ENCODE results near the gene SPDYE9. TPM values are rescaled to one million over a fixed set of nuclear protein-coding genes. Genes with fewer than 3 reads are reported as not detected.
"Not testable (repeated sequence)": the region's sequence is repeated elsewhere in the genome, so short reads cannot be mapped to it uniquely, and the experiment has no call there.

SPDYE9 gene, protein sequence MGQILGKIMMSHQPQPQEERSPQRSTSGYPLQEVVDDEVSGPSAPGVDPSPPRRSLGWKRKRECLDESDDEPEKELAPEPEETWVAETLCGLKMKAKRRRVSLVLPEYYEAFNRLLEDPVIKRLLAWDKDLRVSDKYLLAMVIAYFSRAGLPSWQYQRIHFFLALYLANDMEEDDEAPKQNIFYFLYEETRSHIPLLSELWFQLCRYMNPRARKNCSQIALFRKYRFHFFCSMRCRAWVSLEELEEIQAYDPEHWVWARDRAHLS
- not detected for total RNA-seq

GRCh38 chr7:73085938-73086337 is at the start of gene SPDYE9:
Gene SPDYE9 (minus strand): TSS chr7:73086038. CDS start chr7:73084238, 1,800 bp downstream.
- CTCF ChIA-PET: not testable (repeated sequence)

DNA sequence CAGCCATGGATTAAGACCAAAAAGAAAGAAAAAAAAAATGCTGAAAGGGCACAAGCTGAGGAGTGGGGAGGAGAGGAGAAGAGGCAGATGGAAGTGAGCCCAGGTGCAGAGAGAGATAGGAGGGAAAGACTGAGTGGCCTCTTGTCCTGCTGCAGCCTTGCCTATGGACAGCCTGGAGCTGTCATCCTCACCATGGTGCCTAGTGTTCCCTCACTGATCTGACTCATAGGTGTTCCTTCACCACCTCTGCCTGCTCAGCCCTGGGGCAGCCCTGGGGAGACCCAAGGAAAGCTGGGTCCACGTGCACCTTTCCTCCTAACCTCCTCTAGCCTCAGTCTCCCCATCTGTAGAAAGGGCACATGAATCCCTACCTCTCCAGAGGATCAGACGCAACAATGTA is 49.0 kb upstream of the SPDYE9 start:
- POLR2A ChIA-PET, CTCF ChIA-PET: not testable (repeated sequence)

More at GRCh38 chr7:73085938-73086337, at the start of gene SPDYE9:
- POLR2A ChIA-PET: not testable (repeated sequence)

DNA sequence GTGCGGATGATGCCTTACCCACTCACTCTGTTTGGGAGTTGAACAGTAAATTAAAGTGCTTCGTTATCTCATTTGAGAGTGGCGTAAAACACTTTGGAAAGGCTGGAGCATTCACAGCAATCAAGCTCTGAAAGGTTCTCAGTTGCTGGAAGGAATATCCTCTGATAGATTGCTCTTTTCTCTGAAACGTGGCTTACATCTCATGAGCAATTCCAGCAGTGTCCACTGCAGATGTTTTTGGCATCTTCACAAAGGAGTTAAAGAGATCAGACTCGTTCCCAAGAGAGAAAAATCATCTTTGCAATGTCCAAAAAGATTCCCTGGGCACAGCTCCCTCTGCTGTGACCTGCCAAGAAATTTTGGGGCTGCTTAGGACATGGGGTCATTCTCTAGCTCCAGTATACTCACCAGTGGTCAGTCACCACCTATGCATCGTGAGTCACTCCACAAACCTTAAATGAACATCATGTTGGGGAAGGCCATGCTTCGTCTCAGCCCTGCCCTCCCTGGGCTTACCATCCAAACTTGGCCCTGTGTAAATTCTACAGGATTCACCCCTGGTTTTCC is 46.9 kb upstream of the SPDYE9 start:
- CTCF ChIA-PET, POLR2A ChIA-PET: not testable (repeated sequence)

DNA sequence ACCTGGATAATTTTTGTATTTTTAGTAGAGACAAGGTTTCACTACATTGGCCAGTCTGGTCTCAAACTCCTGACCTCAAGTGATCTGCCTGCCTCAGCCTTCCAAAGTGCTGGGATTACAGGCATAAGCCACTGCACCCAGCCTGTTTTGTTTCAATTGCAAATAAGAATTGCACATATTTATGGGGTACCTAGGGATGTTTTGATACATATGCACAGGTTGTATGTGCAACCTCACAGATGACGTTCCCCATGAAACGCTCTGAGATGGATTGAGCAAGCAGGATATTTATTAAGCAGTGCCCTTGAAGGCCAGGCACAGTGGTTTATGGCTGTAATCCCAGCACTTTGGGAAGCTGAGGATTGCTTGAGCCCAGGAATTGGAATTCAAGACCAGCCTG is 44.8 kb upstream of the SPDYE9 start:
- POLR2A ChIA-PET: not testable (repeated sequence)

DNA sequence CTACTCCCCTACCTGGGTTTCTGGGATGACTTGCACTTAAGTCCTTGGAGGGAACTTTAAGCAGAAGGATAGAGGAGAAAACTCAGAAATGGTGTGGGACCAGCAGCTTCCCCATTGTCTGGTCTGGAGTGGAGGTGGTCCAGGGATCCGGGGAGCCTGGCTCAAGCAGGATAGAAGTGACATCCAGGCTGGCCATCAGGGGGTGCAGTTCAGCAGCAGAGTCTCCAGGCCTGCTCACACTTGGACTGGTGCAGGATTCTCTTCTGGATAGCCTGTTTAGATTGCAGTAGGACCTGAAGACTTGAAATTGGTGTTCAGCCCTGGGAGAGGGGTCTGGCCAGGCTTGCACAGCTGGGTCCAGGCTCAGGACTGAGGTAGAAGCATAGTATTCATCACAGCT is 38.3 kb upstream of the SPDYE9 start:
- POLR2A ChIA-PET, CTCF ChIA-PET: not testable (repeated sequence)

More for the DNA sequence above, 44.8 kb upstream of the SPDYE9 start:
- CTCF ChIA-PET: not testable (repeated sequence)

DNA sequence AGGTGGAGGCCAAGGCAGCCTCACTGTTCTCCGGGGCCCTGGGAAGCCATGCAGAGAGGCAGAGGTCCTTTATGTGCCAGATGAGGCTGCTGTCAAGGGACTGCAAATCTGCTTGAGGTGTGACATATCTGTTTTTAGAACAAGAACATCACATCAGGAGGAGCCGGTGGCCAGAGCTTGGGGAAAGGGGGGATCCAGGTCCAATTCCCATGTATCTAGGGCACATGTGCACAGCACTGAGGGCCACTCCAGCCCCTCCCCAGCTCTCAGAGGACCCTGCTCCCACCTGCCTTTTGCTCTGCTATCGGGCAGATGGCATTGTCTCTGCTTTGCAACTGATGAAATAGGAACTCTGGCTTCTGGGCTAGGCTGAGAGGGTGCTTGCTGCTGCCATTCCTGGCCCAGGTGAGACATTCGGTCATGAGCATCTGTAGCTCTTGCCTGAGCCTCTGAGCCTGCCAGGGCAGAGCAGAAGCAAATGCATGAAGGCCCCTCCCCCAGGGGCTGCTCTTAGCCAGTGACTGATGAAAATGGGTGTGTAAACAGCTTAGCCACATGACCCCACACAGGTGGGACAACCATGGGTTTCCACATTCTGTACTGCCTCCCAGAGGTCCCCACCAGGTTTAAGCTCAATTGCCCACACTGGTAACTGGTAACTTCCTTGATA is 37.1 kb upstream of the SPDYE9 start:
- POLR2A ChIA-PET, CTCF ChIA-PET: not testable (repeated sequence)

DNA sequence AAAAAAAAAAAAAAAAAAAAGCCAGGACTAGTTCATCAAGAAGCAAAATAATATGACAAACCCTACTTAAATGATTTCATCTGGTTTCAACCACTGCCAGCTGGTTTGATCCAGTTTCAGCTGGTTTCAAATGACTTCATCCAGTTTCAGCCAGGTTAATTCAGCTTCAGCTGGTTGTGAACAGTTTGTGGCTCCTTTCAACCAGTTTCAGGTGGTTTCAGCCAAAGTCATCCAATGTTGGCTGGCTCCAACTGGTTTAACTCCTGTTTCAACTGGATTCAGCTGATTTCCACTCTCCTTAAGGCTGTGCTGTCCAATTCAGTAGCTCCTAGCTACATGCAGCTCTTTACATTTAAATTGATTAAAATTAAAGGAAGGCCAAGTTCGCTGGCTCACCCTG is 32.3 kb upstream of the SPDYE9 start:
- POLR2A ChIA-PET, CTCF ChIA-PET: not testable (repeated sequence)

DNA sequence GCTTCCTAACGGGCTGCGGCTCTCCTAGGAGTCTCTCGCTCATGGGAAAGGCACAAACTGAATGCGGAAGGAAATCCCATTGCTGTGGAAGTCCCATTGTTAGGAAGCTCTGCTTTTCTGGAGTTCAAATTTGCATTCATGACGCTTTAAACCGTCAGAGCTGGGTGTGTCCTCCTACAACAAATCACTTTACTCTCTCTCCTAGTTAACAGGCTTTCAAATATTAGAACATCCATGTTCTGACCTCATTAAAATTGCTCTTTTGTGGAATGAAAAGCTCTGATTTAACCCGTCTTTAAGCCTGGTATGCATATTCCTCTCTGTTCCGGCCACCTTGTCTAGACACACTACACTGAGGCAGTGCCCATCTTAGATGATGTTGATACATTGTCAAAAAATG is 28.0 kb downstream of the SPDYE9 start, which contains the start of gene SPDYE11:
Gene SPDYE11 (minus strand): TSS at position 101 of the 400 bp plus-strand sequence. CDS start 1,800 bp downstream, outside the sequence.
- POLR2A ChIA-PET, CTCF ChIA-PET: not testable (repeated sequence)

- POLR2A ChIA-PET, CTCF ChIA-PET: not testable (repeated sequence)
Observed at GRCh38 chr7:73029666-73030065, 56.2 kb downstream of the SPDYE9 start, which contains the start of gene SPDYE8. Gene SPDYE8 (minus strand): TSS chr7:73029766. CDS start chr7:73027966, 1,800 bp downstream.

Other genes starting within 250 kb of the SPDYE9 start
- 10 to 100 TPM; 72.3 to 73.0 TPM for gene POM121, start 160.9 kb downstream of the SPDYE9 start, total RNA-seq
- under 1 TPM; 0.17 to 0.25 TPM for gene TRIM74, start 116.6 kb downstream of the SPDYE9 start, total RNA-seq
- not detected for gene SPDYE8, start 56.3 kb downstream of the SPDYE9 start, total RNA-seq
- not detected for gene SPDYE11, start 28.1 kb downstream of the SPDYE9 start, total RNA-seq
- gene NSUN5, start 222.8 kb upstream of the SPDYE9 start, total RNA-seq: 10 to 100 TPM; 64.2 to 68.0 TPM
- gene TRIM50, start 242.0 kb upstream of the SPDYE9 start, total RNA-seq: not detected
- not detected for gene FKBP6, start 242.1 kb upstream of the SPDYE9 start, total RNA-seq

All from activated CD8-positive, alpha-beta memory T cell treated with anti-CD3 and anti-CD28 coated beads for 36 hours (primary cell).